MM.1S (cell line): ENCODE data around the gene RHOBTB3.

Experiments
- DNase-seq: peaks from one replicate; pipeline ENCODE4 v3.0.0-alpha.2; 2015
- H2AFZ ChIP-seq: fragments of 300-600 bp; sonication (generic); 2 replicates; pipeline ENCODE4 v1.6.0; 2016; ENCODE audit warnings: antibody characterized with exemption, low read length
- H3F3A ChIP-seq: fragments of 300-600 bp; sonication (generic); 2 replicates; pipeline ENCODE4 v1.6.1; 2016; ENCODE audit warnings: mild to moderate bottlenecking, antibody characterized with exemption, low read length, moderate library complexity, mixed read lengths; ENCODE audit not compliant: insufficient read depth
- H3K27ac ChIP-seq: fragments of 300-600 bp; sonication (generic); 2 replicates; pipeline ENCODE4 v1.5.1; 2016; ENCODE audit warnings: mild to moderate bottlenecking, low read length
- H3K27me3 ChIP-seq: fragments of 300-600 bp; sonication (generic); replicated peaks from 2 replicates; pipeline ENCODE4 v1.6.0; 2016; ENCODE audit warnings: low read length; ENCODE audit not compliant: insufficient read depth
- H3K36me3 ChIP-seq: fragments of 300-600 bp; sonication (generic); replicated peaks from 2 replicates; pipeline ENCODE4 v1.6.1; 2016; ENCODE audit warnings: mild to moderate bottlenecking, low read length, mixed read lengths; ENCODE audit not compliant: insufficient read depth
- H3K4me1 ChIP-seq: fragments of 300-600 bp; sonication (generic); 2 replicates; pipeline ENCODE4 v1.6.1; 2016; ENCODE audit warnings: low read length, mixed read lengths
- H3K4me2 ChIP-seq: fragments of 300-600 bp; sonication (generic); 2 replicates; pipeline ENCODE4 v1.6.0; 2016; ENCODE audit warnings: low read depth, low read length
- H3K4me3 ChIP-seq: fragments of 300-600 bp; sonication (generic); 2 replicates; pipeline ENCODE4 v1.5.1; 2016; ENCODE audit warnings: low read length, mixed read lengths
- H3K79me2 ChIP-seq: fragments of 300-600 bp; sonication (generic); 2 replicates; pipeline ENCODE4 v1.6.1; 2016; ENCODE audit warnings: mixed run types, low read length, mixed read lengths
- H3K9ac ChIP-seq: fragments of 300-600 bp; sonication (generic); 2 replicates; pipeline ENCODE4 v1.6.1; 2016; ENCODE audit warnings: low read length, mixed read lengths
- H3K9me2 ChIP-seq: fragments of 300-600 bp; sonication (generic); replicated peaks from 2 replicates; pipeline ENCODE4 v1.6.1; 2016; ENCODE audit warnings: mild to moderate bottlenecking, low read length, mixed read lengths; ENCODE audit not compliant: insufficient read depth
- H3K9me3 ChIP-seq: fragments of 300-600 bp; sonication (generic); replicated peaks from 2 replicates; pipeline ENCODE4 v1.6.1; 2016; ENCODE audit warnings: mild to moderate bottlenecking, low read length, mixed read lengths; ENCODE audit not compliant: insufficient read depth
- H4K20me1 ChIP-seq: fragments of 300-600 bp; sonication (generic); 2 replicates; pipeline ENCODE4 v1.6.1; 2016; ENCODE audit warnings: mild to moderate bottlenecking, low read length, moderate library complexity, mixed read lengths; ENCODE audit not compliant: insufficient read depth
- CTCF ChIP-seq: fragments of 300-600 bp; sonication (generic); IDR thresholded peaks from 2 replicates; pipeline ENCODE4 v1.5.1; 2016; ENCODE audit warnings: antibody characterized with exemption, low read length, mixed read lengths
- EZH2 ChIP-seq: fragments of 300-600 bp; sonication (generic); optimal IDR thresholded peaks from 2 replicates; pipeline ENCODE3; 2017; ENCODE audit warnings: low read depth, mild to moderate bottlenecking, antibody characterized with exemption, low read length, mixed read lengths
- EZH2phosphoT487 ChIP-seq: fragments of 300-600 bp; sonication (generic); IDR thresholded peaks from 2 replicates; pipeline ENCODE4 v1.6.1; 2018; ENCODE audit warnings: antibody characterized with exemption, low read length

RHOBTB3 gene

GRCh38 chr5:95768731-95769130 is 37.6 kb downstream of the RHOBTB3 start:
- Histone ChIP-seq H3K79me2 (no peaks in the 10 kb centered on the region), H4K20me1 (no peaks in the 10 kb centered on the region), H2AFZ (no peak overlapping the region), H3F3A (no peaks in the 10 kb centered on the region), H3K27ac (no peak overlapping the region), H3K4me2 (no peak overlapping the region), H3K4me1 (peaks cover 6% of the 10 kb centered on the region), H3K9me3 (no peaks in the 10 kb centered on the region), H3K4me3 (no peak overlapping the region), H3K36me3 (no peaks in the 10 kb centered on the region), H3K27me3 (no peaks in the 10 kb centered on the region), H3K9ac (no peak overlapping the region), H3K9me2 (no peaks in the 10 kb centered on the region; the same call in 1 of the 2 replicates)
- DNase-seq = no peak
- TF ChIP-seq EZH2phosphoT487 (no peak), CTCF (no peak), EZH2 (no peak)

GRCh38 chr5:95770830-95771708 is 39.9 kb downstream of the RHOBTB3 start:
- Histone ChIP-seq H3K27me3 (no peaks in the 10 kb centered on the region), H3K9me2 (no peaks in the 10 kb centered on the region; the same call in 1 of the 2 replicates), H3K4me3 (no peak overlapping the region), H3K4me2 (no peak overlapping the region), H3K9me3 (no peaks in the 10 kb centered on the region), H3K79me2 (no peaks in the 10 kb centered on the region), H3K27ac (no peak overlapping the region), H3K9ac (no peak overlapping the region), H3F3A (no peaks in the 10 kb centered on the region), H3K36me3 (no peaks in the 10 kb centered on the region), H4K20me1 (no peaks in the 10 kb centered on the region), H3K4me1 (peaks cover 12% of the 10 kb centered on the region), H2AFZ (no peak overlapping the region)
- no peak for DNase-seq
- TF ChIP-seq EZH2phosphoT487 = no peak
- no peak for TF ChIP-seq EZH2
- no peak for TF ChIP-seq CTCF

GRCh38 chr5:95771892-95772291 is 40.8 kb downstream of the RHOBTB3 start:
- Histone ChIP-seq H2AFZ (no peak overlapping the region), H3K27ac (no peak overlapping the region)

More at GRCh38 chr5:95771892-95772291, 40.8 kb downstream of the RHOBTB3 start:
- no peaks in the 10 kb centered on the region for H3K36me3 ChIP-seq
- no peak for DNase-seq
- H3K27me3 ChIP-seq = no peaks in the 10 kb centered on the region
- no peaks in the 10 kb centered on the region for H4K20me1 ChIP-seq
- no peaks in the 10 kb centered on the region; the same call in 1 of the 2 replicates for H3K9me2 ChIP-seq
- no peak overlapping the region for H3K4me3 ChIP-seq
- no peak overlapping the region for H3K4me2 ChIP-seq
- H3F3A ChIP-seq = no peaks in the 10 kb centered on the region
- TF ChIP-seq CTCF = no peak
- TF ChIP-seq EZH2phosphoT487 = no peak
- TF ChIP-seq EZH2 = no peak
- H3K79me2 ChIP-seq = no peaks in the 10 kb centered on the region
- H3K9me3 ChIP-seq = no peaks in the 10 kb centered on the region
- peaks cover 17% of the 10 kb centered on the region for H3K4me1 ChIP-seq
- H3K9ac ChIP-seq = no peak overlapping the region
